DMS53 treated with DMSO at 0.1 percent for 48 hours (cell line): ENCODE results near the gene PMIS2.

Experiments used
- DNase-seq: peaks from one replicate; lab custom pipeline; 2025; ENCODE audit not compliant: unreplicated experiment; lab: John Stamatoyannopoulos, UW

The PMIS2 gene

GRCh38 chr19:35556025-35556590 lies 29.9 kb upstream of the PMIS2 start:
- DNase-seq, result no peak

DNA sequence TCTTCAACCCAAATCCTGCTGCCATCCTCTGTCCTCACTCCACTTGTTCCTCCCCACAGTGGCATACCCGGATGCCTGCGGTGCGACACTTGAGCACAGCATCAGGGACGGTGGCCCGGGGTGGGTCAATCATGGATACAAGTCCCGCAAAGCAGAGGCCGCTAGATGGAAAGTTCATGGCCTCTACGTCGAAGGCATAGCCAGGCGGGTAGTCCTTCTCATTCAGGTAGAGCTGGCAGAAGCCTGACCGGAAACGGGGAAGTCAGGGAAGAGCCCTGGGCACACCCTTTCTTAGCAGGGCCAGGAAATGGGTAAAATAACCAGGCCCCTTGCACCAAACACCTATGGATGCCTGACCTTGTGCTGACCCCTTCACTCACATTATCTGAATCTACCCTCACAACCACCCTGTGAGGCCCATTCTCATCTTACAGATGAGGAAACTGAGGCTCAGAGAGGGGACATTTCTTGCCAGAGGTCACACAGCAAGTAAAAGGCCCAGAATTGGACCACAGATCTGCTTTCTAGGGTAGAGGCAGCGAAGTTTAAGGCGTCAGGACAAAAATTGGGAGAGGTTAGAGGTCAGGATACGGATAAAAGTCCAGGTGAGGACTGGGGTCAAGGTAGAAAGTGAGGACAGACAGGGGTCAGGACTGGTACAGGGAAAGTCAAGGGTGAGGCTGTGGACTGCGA lies 29.0 kb upstream of the PMIS2 start:
- DNase-seq, result no peak

GRCh38 chr19:35557539-35558399 lies 28.2 kb upstream of the PMIS2 start:
- DNase-seq, result peak; percentile 33

DNA sequence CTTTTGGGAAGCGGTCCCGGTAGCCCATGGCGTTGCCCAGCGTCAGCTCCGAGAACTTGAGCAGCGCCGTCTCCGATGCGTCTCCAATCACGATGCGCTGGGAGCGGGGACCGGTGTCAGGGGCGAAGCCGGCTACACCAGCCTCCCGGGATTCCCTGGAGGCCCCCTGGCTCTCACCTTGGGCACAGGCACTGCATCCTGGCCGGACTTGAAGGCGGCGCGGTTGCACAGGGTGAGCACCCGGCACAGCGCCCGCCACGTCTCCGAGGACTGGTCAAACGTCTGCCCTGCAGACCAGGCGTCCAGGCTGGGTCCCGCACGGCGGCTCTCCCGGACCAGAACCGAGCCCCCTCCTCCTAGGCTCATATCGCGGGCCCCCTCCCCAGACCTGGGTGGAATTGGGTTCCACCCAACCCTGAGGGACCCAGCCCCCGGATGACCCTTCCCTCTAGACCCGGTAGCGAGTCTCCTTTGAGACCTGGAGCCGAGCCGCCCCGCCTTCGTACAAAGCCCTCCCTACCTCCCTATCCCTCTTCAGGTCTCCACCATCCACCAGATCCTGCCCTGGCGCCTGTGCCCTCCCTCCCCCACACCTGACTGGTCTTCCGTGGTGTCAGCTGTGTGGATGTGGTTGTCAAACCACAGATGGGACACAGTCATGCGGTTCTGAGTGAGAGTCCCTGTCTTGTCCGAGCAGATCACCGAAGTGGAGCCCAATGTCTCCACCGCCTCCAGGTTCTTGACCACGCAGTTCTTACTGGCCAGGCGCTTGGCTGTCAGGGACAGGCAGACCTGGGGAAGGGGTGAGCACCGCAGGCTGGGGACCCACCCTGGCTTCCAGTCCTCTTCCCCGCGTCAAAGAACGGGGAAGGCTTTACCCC lies 27.3 kb upstream of the PMIS2 start:
- no peak for DNase-seq

DNA sequence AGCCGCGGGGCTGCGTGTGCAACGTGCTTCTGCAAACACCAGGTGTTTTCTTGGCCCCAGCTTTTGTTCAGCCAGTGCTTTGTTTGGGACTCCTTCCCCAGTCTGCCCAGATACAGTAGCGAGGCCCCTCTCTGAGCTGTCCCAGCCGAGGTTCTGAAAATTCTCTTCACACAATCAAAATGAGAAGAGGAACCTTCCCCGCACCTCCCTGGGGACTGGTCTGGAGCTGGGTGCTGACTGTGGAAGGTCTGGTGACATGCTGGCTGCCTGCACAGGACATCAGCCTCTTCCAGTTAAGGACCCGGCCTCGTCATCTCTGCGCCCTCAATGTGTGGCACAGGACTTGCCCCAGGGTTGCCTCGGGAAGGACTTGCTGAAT lies 26.7 kb upstream of the PMIS2 start:
- DNase-seq, result no peak

GRCh38 chr19:35559781-35560180 lies 26.2 kb upstream of the PMIS2 start:
- DNase-seq, result no peak

DNA sequence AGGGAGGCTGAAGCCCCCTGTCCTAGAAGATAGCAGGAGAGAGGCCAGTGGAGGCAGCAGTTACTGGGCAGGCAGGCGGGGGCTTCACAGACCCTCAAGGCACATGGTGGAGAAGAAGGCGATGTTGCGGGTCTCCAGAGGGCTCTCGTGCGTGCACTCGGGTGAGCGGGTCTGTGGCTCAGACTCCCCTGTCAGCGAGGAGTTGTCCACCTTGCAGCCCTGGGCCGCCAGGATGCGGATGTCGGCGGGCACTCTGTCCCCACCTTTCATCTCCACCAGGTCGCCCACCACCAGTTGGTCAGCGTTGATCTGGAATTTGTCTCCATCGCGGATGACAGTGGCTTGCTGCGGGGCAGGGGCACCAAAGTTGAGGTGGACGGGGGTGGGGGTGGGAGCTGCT lies 25.7 kb upstream of the PMIS2 start:
- DNase-seq, result no peak

- no peak for DNase-seq
Measured at GRCh38 chr19:35560677-35561076, 25.3 kb upstream of the PMIS2 start.

- no peak for DNase-seq
Measured at GRCh38 chr19:35561436-35561835, 24.5 kb upstream of the PMIS2 start.

- DNase-seq, result no peak
Measured at GRCh38 chr19:35562336-35562735, 23.6 kb upstream of the PMIS2 start.

- no peak for DNase-seq
Measured at GRCh38 chr19:35562776-35563175, 23.2 kb upstream of the PMIS2 start.

DNA sequence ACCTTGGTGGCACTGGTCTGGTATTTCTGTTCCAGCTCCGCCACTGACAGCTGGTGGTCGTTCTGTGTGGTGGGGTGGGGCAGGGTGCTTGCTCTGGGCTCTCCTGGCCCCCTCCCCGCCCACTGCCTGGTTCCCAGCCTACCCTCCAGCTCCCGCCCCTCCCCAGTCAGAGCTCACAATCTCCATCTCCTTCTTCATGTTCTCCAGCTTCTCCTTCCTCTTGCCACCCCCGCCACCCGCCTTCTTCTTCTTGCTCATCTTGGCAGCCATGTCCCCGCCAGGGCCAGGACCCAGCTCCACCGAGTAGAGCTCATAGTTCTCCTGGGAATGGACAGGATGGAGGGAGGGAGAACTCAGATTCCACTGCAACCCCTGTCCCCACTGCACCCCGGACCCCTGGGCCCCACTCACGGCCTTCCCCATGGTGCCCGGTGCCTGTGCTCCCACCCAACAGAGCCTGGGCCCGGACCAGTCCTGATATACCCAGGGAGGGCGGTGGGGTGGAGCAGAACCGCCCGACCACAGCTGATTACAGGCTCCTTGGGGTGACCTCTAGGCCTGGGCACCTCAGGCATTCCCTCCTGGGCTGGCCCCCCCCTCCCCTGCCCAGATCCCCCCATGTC lies 22.7 kb upstream of the PMIS2 start, which contains the start of gene ATP4A:
Gene ATP4A, minus strand, starts transcription at position 452 of the 623 bp plus-strand sequence. Its CDS starts 29 bp downstream, at position 423.
- no peak for DNase-seq

DNA sequence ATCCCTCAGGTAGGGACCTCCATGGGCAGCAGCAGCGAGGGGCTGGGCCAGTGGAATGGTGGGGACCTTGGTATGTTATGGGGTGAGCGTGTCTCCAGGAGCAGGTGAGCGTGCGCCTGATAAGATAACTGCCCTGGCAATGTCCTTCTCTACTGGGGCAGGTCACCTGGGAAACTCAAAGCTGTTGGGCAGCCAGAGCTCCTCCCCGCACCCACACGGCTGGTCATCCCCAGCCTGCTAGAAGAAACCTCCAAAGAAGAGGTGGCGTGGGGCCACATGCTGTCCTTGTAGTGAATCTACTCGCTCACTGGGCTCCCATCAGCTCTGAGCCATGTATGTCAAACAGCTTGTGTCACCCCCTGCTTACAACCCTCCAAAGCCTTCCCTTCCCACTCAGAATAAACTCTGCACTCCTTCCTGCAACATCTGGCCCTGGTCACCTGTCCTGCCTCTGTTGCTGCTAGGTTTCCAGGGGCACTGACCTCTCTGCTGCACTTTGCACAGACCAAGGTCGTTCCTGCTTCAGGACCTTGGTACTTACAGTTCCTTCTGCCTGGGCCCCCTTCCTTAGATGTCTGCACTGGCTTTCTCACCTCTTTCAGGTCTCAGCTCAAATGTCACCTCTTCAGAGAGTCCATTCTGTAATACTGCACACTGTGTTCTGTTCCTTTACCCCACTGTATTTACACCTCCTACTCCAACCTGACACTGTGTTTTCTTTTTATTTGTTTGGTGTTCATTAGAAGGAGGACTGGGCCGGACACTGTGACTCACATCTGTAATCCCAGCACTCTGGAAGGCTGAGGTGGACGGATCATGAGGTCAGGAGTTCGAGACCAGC lies 20.7 kb upstream of the PMIS2 start:
- no peak for DNase-seq

DNA sequence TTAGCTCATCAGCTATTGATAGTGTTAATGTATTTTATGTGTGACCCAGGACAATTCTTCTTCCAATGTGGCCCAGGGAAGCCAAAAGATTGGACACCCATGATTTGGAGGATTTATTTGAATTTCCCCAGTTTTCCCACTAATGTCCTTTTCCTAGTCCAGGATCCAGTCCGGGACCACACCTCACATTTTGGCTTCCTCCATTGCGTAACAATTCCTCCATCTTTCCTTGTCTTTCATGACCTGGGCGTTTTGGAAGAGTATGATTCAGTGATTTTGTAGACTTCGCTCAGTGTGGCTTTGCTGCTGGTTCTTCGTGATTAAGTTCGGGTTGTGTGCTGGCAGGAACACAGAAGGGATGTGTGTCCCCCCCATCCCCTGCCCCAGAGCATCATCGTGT lies 19.2 kb upstream of the PMIS2 start:
- no peak for DNase-seq

- no peak for DNase-seq
Measured at GRCh38 chr19:35569281-35569781, 16.6 kb upstream of the PMIS2 start.

DNA sequence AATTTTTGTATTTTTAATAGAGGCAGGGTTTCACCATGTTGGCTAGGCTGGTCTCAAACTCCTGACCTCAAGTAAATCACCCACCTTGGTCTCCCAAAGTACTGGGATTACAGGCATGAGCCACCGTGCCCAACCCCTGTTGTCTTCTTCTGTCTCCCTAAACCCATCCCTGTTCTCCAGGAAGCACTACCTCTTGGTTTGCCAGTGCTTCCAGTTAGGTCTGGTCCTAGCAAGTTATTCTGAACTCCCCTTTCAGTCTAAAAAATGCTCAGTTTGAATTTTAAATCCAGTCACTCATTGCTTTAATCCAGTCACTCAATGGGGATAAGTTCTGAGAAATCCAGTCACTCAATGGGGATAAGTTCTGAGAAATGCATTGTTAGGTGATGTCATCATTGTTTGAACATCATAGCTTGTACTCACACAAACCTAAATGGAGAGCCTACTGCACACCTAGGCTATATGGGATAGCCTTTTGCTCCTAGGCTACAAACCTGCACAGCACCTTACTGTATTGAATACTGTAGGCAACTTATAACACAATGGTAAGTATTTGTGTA lies 14.5 kb upstream of the PMIS2 start:
- DNase-seq, result no peak

DNA sequence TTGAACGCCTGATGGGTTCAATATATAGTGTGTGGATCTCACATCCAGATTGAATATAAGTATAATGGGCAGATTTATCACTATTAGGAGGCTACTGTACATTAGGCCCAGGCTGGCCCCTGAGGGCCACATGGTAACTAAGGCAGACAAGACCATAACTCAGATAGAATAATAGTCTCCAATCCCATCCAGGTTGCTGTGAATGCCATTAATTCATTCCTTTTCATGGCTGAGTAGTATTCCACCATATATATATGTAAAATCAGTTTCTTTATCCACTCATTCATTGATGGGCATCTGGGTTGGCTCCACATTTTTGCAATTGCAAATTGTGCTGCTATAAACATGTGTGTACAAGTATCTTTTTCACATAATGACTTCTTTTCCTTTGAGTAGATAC lies 8.1 kb upstream of the PMIS2 start:
- no peak for DNase-seq

DNA sequence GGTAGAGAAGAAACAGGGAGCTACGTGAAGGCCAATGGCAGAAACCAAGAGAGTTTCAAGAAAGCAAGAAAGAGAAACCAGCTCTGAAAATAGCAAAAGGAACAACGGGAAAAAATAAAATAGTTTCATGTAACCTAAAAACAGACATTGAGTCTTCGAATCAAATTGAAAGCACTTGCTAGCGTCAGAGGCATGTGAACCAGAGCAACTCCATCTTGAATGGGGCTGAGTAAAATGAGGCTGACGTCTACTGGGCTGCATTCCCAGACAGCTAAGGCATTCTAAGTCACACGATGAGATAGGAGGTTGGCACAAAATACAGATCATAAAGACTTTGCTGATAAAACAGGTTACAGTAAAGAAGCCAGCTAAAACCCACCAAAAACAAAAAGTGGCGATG lies 7.3 kb upstream of the PMIS2 start:
- DNase-seq, result no peak

GRCh38 chr19:35582760-35583159 lies 3.2 kb upstream of the PMIS2 start:
- no peak for DNase-seq
